ENCODE results near the gene LHFPL3. TPM values are rescaled to one million over a fixed set of nuclear protein-coding genes. Genes with fewer than 3 reads are reported as not detected.

LHFPL3 gene
- polyA plus RNA-seq, 1 donor from 2014 or later = 5.6 TPM

DNA sequence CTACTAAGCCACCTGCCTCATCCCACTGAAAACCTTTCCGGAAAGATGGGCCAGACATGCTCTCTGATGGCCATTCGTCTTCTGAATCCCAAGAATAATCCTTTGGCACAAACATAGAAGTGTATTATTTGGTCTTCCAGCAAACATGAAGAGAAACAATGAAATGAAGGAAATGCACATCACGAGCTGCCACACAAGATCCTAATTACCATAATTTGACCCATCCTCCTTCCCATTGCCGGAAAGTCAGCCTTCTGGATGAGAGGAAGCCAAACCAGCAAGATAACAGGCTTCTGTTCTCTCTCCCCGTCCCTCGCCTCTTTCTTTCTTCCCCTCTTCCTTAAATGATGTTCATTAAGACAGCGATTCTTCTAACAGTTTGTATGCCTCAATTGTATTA lies 466.7 kb downstream of the LHFPL3 start:
- H3K36me3 ChIP-seq (ENCODE audit: insufficient read depth, low read length) = no peaks in the 10 kb centered on the region
- TF ChIP-seq, protein P1, sequence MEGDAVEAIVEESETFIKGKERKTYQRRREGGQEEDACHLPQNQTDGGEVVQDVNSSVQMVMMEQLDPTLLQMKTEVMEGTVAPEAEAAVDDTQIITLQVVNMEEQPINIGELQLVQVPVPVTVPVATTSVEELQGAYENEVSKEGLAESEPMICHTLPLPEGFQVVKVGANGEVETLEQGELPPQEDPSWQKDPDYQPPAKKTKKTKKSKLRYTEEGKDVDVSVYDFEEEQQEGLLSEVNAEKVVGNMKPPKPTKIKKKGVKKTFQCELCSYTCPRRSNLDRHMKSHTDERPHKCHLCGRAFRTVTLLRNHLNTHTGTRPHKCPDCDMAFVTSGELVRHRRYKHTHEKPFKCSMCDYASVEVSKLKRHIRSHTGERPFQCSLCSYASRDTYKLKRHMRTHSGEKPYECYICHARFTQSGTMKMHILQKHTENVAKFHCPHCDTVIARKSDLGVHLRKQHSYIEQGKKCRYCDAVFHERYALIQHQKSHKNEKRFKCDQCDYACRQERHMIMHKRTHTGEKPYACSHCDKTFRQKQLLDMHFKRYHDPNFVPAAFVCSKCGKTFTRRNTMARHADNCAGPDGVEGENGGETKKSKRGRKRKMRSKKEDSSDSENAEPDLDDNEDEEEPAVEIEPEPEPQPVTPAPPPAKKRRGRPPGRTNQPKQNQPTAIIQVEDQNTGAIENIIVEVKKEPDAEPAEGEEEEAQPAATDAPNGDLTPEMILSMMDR (IDR thresholded peaks at IDR 0.05; ENCODE audit: poor library complexity, severe bottlenecking) = no peak
- TF ChIP-seq POLR2AphosphoS5 (IDR thresholded peaks at IDR 0.05) (no peak), RAD21 (conservative IDR thresholded peaks at IDR 0.05) (no peak), EZH2 (IDR thresholded peaks at IDR 0.05; ENCODE audit: borderline replicate concordance, insufficient read depth, low read length, poor library complexity, severe bottlenecking) (no peak), REST (IDR thresholded peaks at IDR 0.05; ENCODE audit: borderline replicate concordance) (no peak), EP300 (conservative IDR thresholded peaks at IDR 0.05; ENCODE audit: poor library complexity, severe bottlenecking) (no peak), TAF1 (IDR thresholded peaks at IDR 0.05; ENCODE audit: low read depth) (no peak), SMC3 (conservative IDR thresholded peaks at IDR 0.05; ENCODE audit: poor library complexity) (no peak), MXI1 (conservative IDR thresholded peaks at IDR 0.05; ENCODE audit: poor library complexity, severe bottlenecking) (no peak)
- no peak overlapping the region for H2AFZ ChIP-seq (ENCODE audit: low read depth, low read length)
- H3K4me3 ChIP-seq (ENCODE audit: low read length) = no peak overlapping the region
- no peaks in the 10 kb centered on the region for H4K20me1 ChIP-seq (ENCODE audit: insufficient read depth)
- H3K9me2 ChIP-seq (ENCODE audit: insufficient read depth, low read length) = no peaks in the 10 kb centered on the region
- H3F3A ChIP-seq (ENCODE audit: insufficient read depth, low read length, poor library complexity, severe bottlenecking) = no peaks in the 10 kb centered on the region
- H3K9ac ChIP-seq (ENCODE audit: low read length) = no peak overlapping the region
- H3K4me2 ChIP-seq (ENCODE audit: low read length) = no peak overlapping the region
- H3K27me3 ChIP-seq (ENCODE audit: insufficient read depth, low read depth, low read length) = no peaks in the 10 kb centered on the region
- no peak overlapping the region for H3K27ac ChIP-seq (ENCODE audit: low read length)
- no peaks in the 10 kb centered on the region for H3K79me2 ChIP-seq (replicated peaks; ENCODE audit: insufficient read depth, low read length)
- no peaks in the 10 kb centered on the region for H3K9me3 ChIP-seq (ENCODE audit: low read length)

GRCh38 chr7:104795616-104796398 lies 467.4 kb downstream of the LHFPL3 start:
- Histone ChIP-seq H2AFZ (ENCODE audit: low read depth, low read length) (no peak overlapping the region), H3K4me2 (ENCODE audit: low read length) (no peak overlapping the region), H3K27ac (ENCODE audit: low read length) (no peak overlapping the region), H3K9me3 (ENCODE audit: low read length) (no peaks in the 10 kb centered on the region), H4K20me1 (ENCODE audit: insufficient read depth) (no peaks in the 10 kb centered on the region), H3K9me2 (ENCODE audit: insufficient read depth, low read length) (no peaks in the 10 kb centered on the region), H3K4me3 (ENCODE audit: low read length) (no peak overlapping the region), H3K36me3 (ENCODE audit: insufficient read depth, low read length) (no peaks in the 10 kb centered on the region), H3K27me3 (ENCODE audit: insufficient read depth, low read depth, low read length) (no peaks in the 10 kb centered on the region), H3K9ac (ENCODE audit: low read length) (no peak overlapping the region), H3F3A (ENCODE audit: insufficient read depth, low read length, poor library complexity, severe bottlenecking) (no peaks in the 10 kb centered on the region), H3K79me2 (replicated peaks; ENCODE audit: insufficient read depth, low read length) (no peaks in the 10 kb centered on the region)
- TF ChIP-seq EZH2 (IDR thresholded peaks at IDR 0.05; ENCODE audit: borderline replicate concordance, insufficient read depth, low read length, poor library complexity, severe bottlenecking) (no peak), EP300 (conservative IDR thresholded peaks at IDR 0.05; ENCODE audit: poor library complexity, severe bottlenecking) (no peak), SMC3 (conservative IDR thresholded peaks at IDR 0.05; ENCODE audit: poor library complexity) (no peak), POLR2AphosphoS5 (IDR thresholded peaks at IDR 0.05) (no peak), TAF1 (IDR thresholded peaks at IDR 0.05; ENCODE audit: low read depth) (no peak), MXI1 (conservative IDR thresholded peaks at IDR 0.05; ENCODE audit: poor library complexity, severe bottlenecking) (no peak), RAD21 (conservative IDR thresholded peaks at IDR 0.05) (no peak), REST (IDR thresholded peaks at IDR 0.05; ENCODE audit: borderline replicate concordance) (no peak)
- TF ChIP-seq, protein P1 (IDR thresholded peaks at IDR 0.05; ENCODE audit: poor library complexity, severe bottlenecking) = no peak
